Gastrocnemius medialis (tissue), 4 donors: ENCODE measurements around the gene SMIM28.

ENCODE experiments used
- POLR2A ChIP-seq, 2 donors: fragments of 450-650 bp; IDR thresholded peaks; one replicate each; pipeline ENCODE4 v1.6.1; 2017; ENCODE audit warnings: antibody characterized with exemption in 2 of 2, mild to moderate bottlenecking in 2 of 2, moderate library complexity in 2 of 2
- TF ChIP-seq, protein P1 (sequence below), 5 experiments: fragments of 450-650 bp in 3 of 5; fragments of 200-600 bp in 2 of 5; sonication (generic) in 2 of 5; IDR thresholded peaks in 4 of 5; conservative IDR thresholded peaks in 1 of 5; 1 replicate in 4 of 5; 2 replicates in 1 of 5; pipeline ENCODE4 v1.5.1; 2016 to 2019; ENCODE audit warnings: antibody characterized with exemption in 5 of 5, mild to moderate bottlenecking in 3 of 5, moderate library complexity in 3 of 5

GRCh38 chr6:138382498-138383265 lies 5.0 kb downstream of the SMIM28 start:
- TF ChIP-seq, protein P1, sequence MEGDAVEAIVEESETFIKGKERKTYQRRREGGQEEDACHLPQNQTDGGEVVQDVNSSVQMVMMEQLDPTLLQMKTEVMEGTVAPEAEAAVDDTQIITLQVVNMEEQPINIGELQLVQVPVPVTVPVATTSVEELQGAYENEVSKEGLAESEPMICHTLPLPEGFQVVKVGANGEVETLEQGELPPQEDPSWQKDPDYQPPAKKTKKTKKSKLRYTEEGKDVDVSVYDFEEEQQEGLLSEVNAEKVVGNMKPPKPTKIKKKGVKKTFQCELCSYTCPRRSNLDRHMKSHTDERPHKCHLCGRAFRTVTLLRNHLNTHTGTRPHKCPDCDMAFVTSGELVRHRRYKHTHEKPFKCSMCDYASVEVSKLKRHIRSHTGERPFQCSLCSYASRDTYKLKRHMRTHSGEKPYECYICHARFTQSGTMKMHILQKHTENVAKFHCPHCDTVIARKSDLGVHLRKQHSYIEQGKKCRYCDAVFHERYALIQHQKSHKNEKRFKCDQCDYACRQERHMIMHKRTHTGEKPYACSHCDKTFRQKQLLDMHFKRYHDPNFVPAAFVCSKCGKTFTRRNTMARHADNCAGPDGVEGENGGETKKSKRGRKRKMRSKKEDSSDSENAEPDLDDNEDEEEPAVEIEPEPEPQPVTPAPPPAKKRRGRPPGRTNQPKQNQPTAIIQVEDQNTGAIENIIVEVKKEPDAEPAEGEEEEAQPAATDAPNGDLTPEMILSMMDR (IDR thresholded peaks at IDR 0.05 in 4 of 5, conservative IDR thresholded peaks at IDR 0.05 in 1 of 5): no peak
- no peak for TF ChIP-seq POLR2A (IDR thresholded peaks at IDR 0.05)
